HepG2 (cell line): ENCODE data around the gene CUEDC2. TPM values are rescaled to one million over a fixed set of nuclear protein-coding genes. Genes with fewer than 3 reads are reported as not detected.

ENCODE experiments used
- ARID3A ChIP-seq: IDR thresholded peaks from 2 replicates; pipeline ENCODE4 v1.6.1; 2012; ENCODE audit warnings: low read depth, low read length, improper control_type of control experiment
- DPF2 ChIP-seq: sonication (generic); formaldehyde crosslinking; IDR thresholded peaks from 2 replicates; pipeline ENCODE4 v1.4.0; 2020; ENCODE audit warnings: mild to moderate bottlenecking, low read depth, missing genetic modification reagents, borderline replicate concordance
- EZH2 ChIP-seq: conservative IDR thresholded peaks from 2 replicates; pipeline ENCODE4 v1.6.1; 2012; ENCODE audit warnings: mild to moderate bottlenecking, low read depth, low read length, moderate library complexity
- FOXK1 ChIP-seq: sonication (generic); formaldehyde crosslinking; IDR thresholded peaks from 2 replicates; pipeline ENCODE4 v1.4.0; 2020; ENCODE audit warnings: low read depth, missing genetic modification reagents, borderline replicate concordance
- GLI4 ChIP-seq: sonication (generic); formaldehyde crosslinking; IDR thresholded peaks from 2 replicates; pipeline ENCODE4 v1.5.1; 2020; ENCODE audit warnings: missing genetic modification reagents, mild to moderate bottlenecking, moderate library complexity, borderline replicate concordance
- GTF3A ChIP-seq: sonication (generic); formaldehyde crosslinking; conservative IDR thresholded peaks from 2 replicates; pipeline ENCODE4 v1.4.0; 2020; ENCODE audit warnings: mild to moderate bottlenecking, missing genetic modification reagents
- HES4 ChIP-seq: sonication (generic); formaldehyde crosslinking; IDR thresholded peaks from 2 replicates; pipeline ENCODE4 v1.9.0; 2021; ENCODE audit warnings: mild to moderate bottlenecking, missing genetic modification reagents, borderline replicate concordance
- HNRNPL ChIP-seq: fragments of 200-400 bp; formaldehyde crosslinking; IDR thresholded peaks from 2 replicates; pipeline ENCODE4 v1.6.1; 2017; ENCODE audit warnings: mild to moderate bottlenecking, low read depth, low read length
- HOXA3 ChIP-seq: sonication (generic); formaldehyde crosslinking; IDR thresholded peaks from 2 replicates; pipeline ENCODE4 v1.5.0; 2020; ENCODE audit warnings: missing genetic modification reagents
- KLF11 ChIP-seq: IDR thresholded peaks from 2 replicates; pipeline ENCODE4 v1.6.1; 2016; ENCODE audit warnings: missing compliant biosample characterization
- KLF12 ChIP-seq: sonication (generic); formaldehyde crosslinking; IDR thresholded peaks from 2 replicates; pipeline ENCODE4 v1.4.0; 2020; ENCODE audit warnings: missing genetic modification reagents, borderline replicate concordance
- NAIF1 ChIP-seq: sonication (generic); formaldehyde crosslinking; IDR thresholded peaks from 2 replicates; pipeline ENCODE4 v1.5.0; 2020; ENCODE audit warnings: mild to moderate bottlenecking, missing genetic modification reagents, borderline replicate concordance
- NBN ChIP-seq: fragments of 450-650 bp; conservative IDR thresholded peaks from 2 replicates; pipeline ENCODE4 v1.6.1; 2017
- NFRKB ChIP-seq: fragments of 450-650 bp; IDR thresholded peaks from 2 replicates; pipeline ENCODE4 v1.6.1; 2017
- NFYC ChIP-seq: IDR thresholded peaks from 2 replicates; pipeline ENCODE4 v1.6.1; 2016; ENCODE audit warnings: missing genetic modification reagents, missing compliant biosample characterization
- PBX3 ChIP-seq: sonication (generic); formaldehyde crosslinking; IDR thresholded peaks from 2 replicates; pipeline ENCODE4 v1.8.1; 2023; ENCODE audit warnings: missing genetic modification reagents, inconsistent platforms, borderline replicate concordance
- SMC3 ChIP-seq: IDR thresholded peaks from 2 replicates; pipeline ENCODE4 v1.6.1; 2011; ENCODE audit warnings: low read length, improper control_type of control experiment
- SNAI1 ChIP-seq: sonication (generic); formaldehyde crosslinking; IDR thresholded peaks from 2 replicates; pipeline ENCODE4 v1.5.0; 2020; ENCODE audit warnings: mild to moderate bottlenecking, missing genetic modification reagents, borderline replicate concordance
- TP53 ChIP-seq: sonication (generic); formaldehyde crosslinking; conservative IDR thresholded peaks from 2 replicates; pipeline ENCODE4 v1.4.0; 2020; ENCODE audit warnings: missing genetic modification reagents
- ZKSCAN8 ChIP-seq: IDR thresholded peaks from 2 replicates; pipeline ENCODE4 v1.6.1; 2016; ENCODE audit warnings: borderline replicate concordance, missing genetic modification reagents, missing compliant biosample characterization
- ZMAT3 ChIP-seq: sonication (generic); formaldehyde crosslinking; conservative IDR thresholded peaks from 2 replicates; pipeline ENCODE4 v1.7.0; 2021; ENCODE audit warnings: missing genetic modification reagents
- ZNF326 ChIP-seq: sonication (generic); formaldehyde crosslinking; IDR thresholded peaks from 2 replicates; pipeline ENCODE4 v1.4.0; 2020; ENCODE audit warnings: missing genetic modification reagents, borderline replicate concordance
- ZNF33B ChIP-seq: sonication (generic); formaldehyde crosslinking; IDR thresholded peaks from 2 replicates; pipeline ENCODE4 v1.5.1; 2020; ENCODE audit warnings: mild to moderate bottlenecking, missing genetic modification reagents
- ZNF343 ChIP-seq: sonication (generic); formaldehyde crosslinking; IDR thresholded peaks from 2 replicates; pipeline ENCODE4 v1.4.0; 2020; ENCODE audit warnings: mild to moderate bottlenecking, missing genetic modification reagents
- ZNF503 ChIP-seq: sonication (generic); formaldehyde crosslinking; IDR thresholded peaks from 2 replicates; pipeline ENCODE4 v1.4.0; 2020; ENCODE audit warnings: missing genetic modification reagents
- ZNF614 ChIP-seq: IDR thresholded peaks from 2 replicates; pipeline ENCODE4 v1.6.1; 2018; ENCODE audit warnings: missing biosample characterization, missing genetic modification reagents, inconsistent platforms, borderline replicate concordance
- ZNF839 ChIP-seq: sonication (generic); formaldehyde crosslinking; IDR thresholded peaks from 2 replicates; pipeline ENCODE4 v1.4.0; 2020; ENCODE audit warnings: missing genetic modification reagents, mild to moderate bottlenecking, borderline replicate concordance
- polyA plus RNA-seq, 8 experiments: library from polyadenylated mRNA; depleted of rRNA in 3 of 8; stranded (reverse) in 7 of 8; unstranded in 1 of 8; fragments of >200 nt; fragmentation: Illumina TruSeq in 4 of 8; extraction: Trizol in 4 of 8; gene quantifications; 2 replicates each; pipeline versions ENCODE4 v1.2.1 to v1.2.3, GENCODE V29; 2011 to 2016; ENCODE audit warnings: low read depth in 4 of 8, missing spikeins in 1 of 8, mixed read lengths in 1 of 8; ENCODE audit not compliant: insufficient read depth in 1 of 8
- total RNA-seq, 5 experiments: library from RNA; depleted of rRNA; stranded (reverse); fragments of >200 nt; fragmentation: Illumina TruSeq; extraction: Trizol; gene quantifications; 2 replicates each; pipeline ENCODE4 v1.2.3, GENCODE V29; 2016; ENCODE audit warnings: low read depth in 1 of 5

Gene CUEDC2
- total and polyA plus RNA-seq, 2 of the 13 experiments (the other 11 are each of a cell fraction or from before 2014, with no cell fraction given) = 13.1 to 18.4 TPM

- TF ChIP-seq ARID3A = no peak
- no peak for TF ChIP-seq NFYC (CRISPR knock-in tag)
- TF ChIP-seq FOXK1 = no peak; the same call in 1 of the 2 replicates
- TF ChIP-seq SMC3 = no peak
- no peak for TF ChIP-seq GTF3A (CRISPR knock-in tag)
- TF ChIP-seq GLI4 (CRISPR knock-in tag) = no peak
- TF ChIP-seq NFRKB = no peak
- no peak for TF ChIP-seq ZNF839 (CRISPR knock-in tag)
- 0 out of 2 replicates have a peak, but pooled peaks have one; percentile 78 for TF ChIP-seq KLF12 (CRISPR knock-in tag)
- TF ChIP-seq KLF11 = no peak
- no peak for TF ChIP-seq ZNF503 (CRISPR knock-in tag)
- 0 out of 2 replicates have a peak, but pooled peaks have one; percentile 68 for TF ChIP-seq PBX3 (CRISPR knock-in tag)
- no peak for TF ChIP-seq ZKSCAN8 (CRISPR knock-in tag)
- no peak for TF ChIP-seq HNRNPL
- TF ChIP-seq ZNF33B (CRISPR knock-in tag) = no peak
- TF ChIP-seq SNAI1 (CRISPR knock-in tag) = no peak
- TF ChIP-seq ZNF343 (CRISPR knock-in tag) = no peak
- no peak for TF ChIP-seq NBN
- TF ChIP-seq ZNF326 = no peak
- TF ChIP-seq NAIF1 (CRISPR knock-in tag) = no peak; the same call in 1 of the 2 replicates
- no peak for TF ChIP-seq EZH2
- no peak for TF ChIP-seq ZMAT3 (CRISPR knock-in tag)
- no peak for TF ChIP-seq DPF2 (CRISPR knock-in tag)
- no peak for TF ChIP-seq ZNF614 (CRISPR knock-in tag)
- TF ChIP-seq HOXA3 (CRISPR knock-in tag) = peak; percentile 61
- TF ChIP-seq TP53 = no peak
- TF ChIP-seq HES4 (CRISPR knock-in tag) = peak; percentile 47; the same call in 1 of the 2 replicates
Measured at GRCh38 chr10:102419269-102420180, 12.8 kb downstream of the CUEDC2 start (continued).
